ENCODE measurements around the gene PARP16. TPM values are rescaled to one million over a fixed set of nuclear protein-coding genes. Genes with fewer than 3 reads are reported as not detected.

The PARP16 gene
- total and polyA plus RNA-seq, 2 donors (not counting 1 experiment from before 2014, with no cell fraction given): 3.6 to 4.9 TPM

- Histone ChIP-seq H3K36me3 (ENCODE audit: control insufficient read depth, insufficient read depth, low read length) (no peaks in the 10 kb centered on the region), H3K9me3 (ENCODE audit: control insufficient read depth, insufficient read depth, low read depth, low read length) (no peaks in the 10 kb centered on the region), H3K9ac (ENCODE audit: insufficient read depth, low read length) (no peak overlapping the region), H2AFZ (ENCODE audit: low read length) (no peak overlapping the region), H3K4me1 (ENCODE audit: control insufficient read depth, extremely low read depth, insufficient read depth, low read length) (no peaks in the 10 kb centered on the region), H3K4me3 (replicated peaks in 1 of 4; ENCODE audit: control extremely low read depth in 1 of 4, insufficient read depth in 1 of 4, low read depth in 3 of 4, low read length in 4 of 4) (no peak overlapping the region), H3K79me2 (ENCODE audit: control insufficient read depth, insufficient read depth, low read length) (no peaks in the 10 kb centered on the region), H3K4me2 (ENCODE audit: extremely low read depth, insufficient read depth, low read length) (no peak overlapping the region), H3K27ac (ENCODE audit: insufficient read depth, low read length) (no peak overlapping the region), H4K20me1 (ENCODE audit: control insufficient read depth, extremely low read depth, insufficient read depth, low read length) (no peaks in the 10 kb centered on the region), H3K27me3 (ENCODE audit: control insufficient read depth, insufficient read depth, low read length) (peaks cover 6% of the 10 kb centered on the region)
- TF ChIP-seq EZH2 (IDR thresholded peaks at IDR 0.05; ENCODE audit: low read length, missing control alignments) (no peak), CTCF (conservative IDR thresholded peaks at IDR 0.05 in 1 of 2, IDR thresholded peaks at IDR 0.05 in 1 of 2; ENCODE audit: low read depth in 1 of 2, low read length in 2 of 2) (no peak)
- no peak for DNase-seq (ENCODE audit: low read depth in 2 of 2)
Measured at GRCh38 chr15:65215496-65215895, 71.2 kb downstream of the PARP16 start.

GRCh38 chr15:65214010-65214409 is 72.7 kb downstream of the PARP16 start:
- Histone ChIP-seq H4K20me1 (ENCODE audit: control insufficient read depth, extremely low read depth, insufficient read depth, low read length) (no peaks in the 10 kb centered on the region), H3K4me2 (ENCODE audit: extremely low read depth, insufficient read depth, low read length) (no peak overlapping the region), H3K27ac (ENCODE audit: insufficient read depth, low read length) (no peak overlapping the region), H3K4me1 (ENCODE audit: control insufficient read depth, extremely low read depth, insufficient read depth, low read length) (no peaks in the 10 kb centered on the region), H3K27me3 (ENCODE audit: control insufficient read depth, insufficient read depth, low read length) (peaks cover 10% of the 10 kb centered on the region), H3K9me3 (ENCODE audit: control insufficient read depth, insufficient read depth, low read depth, low read length) (no peaks in the 10 kb centered on the region), H3K4me3 (replicated peaks in 1 of 4; ENCODE audit: control extremely low read depth in 1 of 4, insufficient read depth in 1 of 4, low read depth in 3 of 4, low read length in 4 of 4) (no peak overlapping the region), H2AFZ (ENCODE audit: low read length) (no peak overlapping the region), H3K79me2 (ENCODE audit: control insufficient read depth, insufficient read depth, low read length) (no peaks in the 10 kb centered on the region), H3K36me3 (ENCODE audit: control insufficient read depth, insufficient read depth, low read length) (no peaks in the 10 kb centered on the region), H3K9ac (ENCODE audit: insufficient read depth, low read length) (no peak overlapping the region)
- TF ChIP-seq CTCF (conservative IDR thresholded peaks at IDR 0.05 in 1 of 2, IDR thresholded peaks at IDR 0.05 in 1 of 2; ENCODE audit: low read depth in 1 of 2, low read length in 2 of 2): no peak
- TF ChIP-seq EZH2 (IDR thresholded peaks at IDR 0.05; ENCODE audit: low read length, missing control alignments): no peak
- DNase-seq (ENCODE audit: low read depth in 2 of 2): no peak

GRCh38 chr15:65213241-65213640 is 73.4 kb downstream of the PARP16 start:
- no peak overlapping the region for H3K4me2 ChIP-seq (ENCODE audit: extremely low read depth, insufficient read depth, low read length)
- no peak overlapping the region for H2AFZ ChIP-seq (ENCODE audit: low read length)
- no peaks in the 10 kb centered on the region for H3K4me1 ChIP-seq (ENCODE audit: control insufficient read depth, extremely low read depth, insufficient read depth, low read length)
- H4K20me1 ChIP-seq (ENCODE audit: control insufficient read depth, extremely low read depth, insufficient read depth, low read length): no peaks in the 10 kb centered on the region
- H3K27me3 ChIP-seq (ENCODE audit: control insufficient read depth, insufficient read depth, low read length): peaks cover 10% of the 10 kb centered on the region
- no peak overlapping the region for H3K9ac ChIP-seq (ENCODE audit: insufficient read depth, low read length)
- H3K36me3 ChIP-seq (ENCODE audit: control insufficient read depth, insufficient read depth, low read length): no peaks in the 10 kb centered on the region
- no peak overlapping the region for H3K27ac ChIP-seq (ENCODE audit: insufficient read depth, low read length)
- no peak overlapping the region for H3K4me3 ChIP-seq (replicated peaks in 1 of 4; ENCODE audit: control extremely low read depth in 1 of 4, insufficient read depth in 1 of 4, low read depth in 3 of 4, low read length in 4 of 4)
- no peaks in the 10 kb centered on the region for H3K9me3 ChIP-seq (ENCODE audit: control insufficient read depth, insufficient read depth, low read depth, low read length)
- H3K79me2 ChIP-seq (ENCODE audit: control insufficient read depth, insufficient read depth, low read length): no peaks in the 10 kb centered on the region
- no peak for DNase-seq (ENCODE audit: low read depth in 2 of 2)
- TF ChIP-seq CTCF (conservative IDR thresholded peaks at IDR 0.05 in 1 of 2, IDR thresholded peaks at IDR 0.05 in 1 of 2; ENCODE audit: low read depth in 1 of 2, low read length in 2 of 2) (no peak), EZH2 (IDR thresholded peaks at IDR 0.05; ENCODE audit: low read length, missing control alignments) (no peak)

Data from fibroblast of lung (primary cell).